Measurements from ENCODE around the gene CD19. TPM values are rescaled to one million over a fixed set of nuclear protein-coding genes. Genes with fewer than 3 reads are reported as not detected.
"Not testable (repeated sequence)": the region's sequence is repeated elsewhere in the genome, so short reads cannot be mapped to it uniquely, and the experiment has no call there.

The CD19 gene
- total RNA-seq, 2 donors from 2014 or later, result 0.46 to 0.51 TPM

GRCh38 chr16:28924399-28924761, 7.4 kb upstream of the CD19 start:
- no peaks in the 10 kb centered on the region for H3K27me3 ChIP-seq (replicated peaks; ENCODE audit: insufficient read depth)
- no peaks in the 10 kb centered on the region for H3K4me1 ChIP-seq (replicated peaks)
- peak; percentile 62 for TF ChIP-seq POLR2A (IDR thresholded peaks at IDR 0.05)
- peak in 2 of 4 experiments; percentile 58 to 64 for TF ChIP-seq CTCF (IDR thresholded peaks at IDR 0.05)
- TF ChIP-seq POLR2AphosphoS5 (IDR thresholded peaks at IDR 0.05), result no peak
- 7% methylated on average over 15 of the region's 15 CpGs for WGBS
- H3K36me3 ChIP-seq, result peaks cover 0 to under 1% of the 10 kb centered on the region in 2 donors
- H3K4me3 ChIP-seq, result peak overlapping the region; percentile 61 to 77
- DNase-seq (ENCODE audit: low spot score), result no peak
- intact Hi-C loops (cut with DNase I), result loop anchor here (5.0 kb wide), 1 partner anchor 42 kb away; no protein-coding TSS in a partner anchor
- H3K9me3 ChIP-seq, result no peaks in the 10 kb centered on the region
- peak overlapping the region; percentile 96 to 98 for H3K27ac ChIP-seq

- Histone ChIP-seq H3K4me3 (peak within 1 kb of the TSS; percentile 61 to 77), H3K27me3 (replicated peaks; ENCODE audit: insufficient read depth) (no peaks in the 10 kb centered on the region), H3K36me3 (no peaks in the 10 kb centered on the region), H3K9me3 (no peaks in the 10 kb centered on the region), H3K4me1 (replicated peaks) (no peaks in the 10 kb centered on the region), H3K27ac (peak within 1 kb of the TSS; percentile 96 to 98)
- TF ChIP-seq POLR2AphosphoS5 (IDR thresholded peaks at IDR 0.05) (peak; percentile 73), POLR2A (IDR thresholded peaks at IDR 0.05) (peak; percentile 40), CTCF (IDR thresholded peaks at IDR 0.05) (no peak)
- intact Hi-C loops (cut with DNase I), result loop anchor here (5.0 kb wide), 1 partner anchor 43 kb away; no protein-coding TSS in a partner anchor
- under 1% methylated on average over 55 of the region's 66 CpGs for WGBS
- peak; percentile 99 for DNase-seq (ENCODE audit: low spot score)
Observed at GRCh38 chr16:28924762-28925385, 6.9 kb upstream of the CD19 start, which contains the start of gene RABEP2. Gene RABEP2 (minus strand): TSS chr16:28925238. CDS start chr16:28925163, 75 bp downstream.

DNA sequence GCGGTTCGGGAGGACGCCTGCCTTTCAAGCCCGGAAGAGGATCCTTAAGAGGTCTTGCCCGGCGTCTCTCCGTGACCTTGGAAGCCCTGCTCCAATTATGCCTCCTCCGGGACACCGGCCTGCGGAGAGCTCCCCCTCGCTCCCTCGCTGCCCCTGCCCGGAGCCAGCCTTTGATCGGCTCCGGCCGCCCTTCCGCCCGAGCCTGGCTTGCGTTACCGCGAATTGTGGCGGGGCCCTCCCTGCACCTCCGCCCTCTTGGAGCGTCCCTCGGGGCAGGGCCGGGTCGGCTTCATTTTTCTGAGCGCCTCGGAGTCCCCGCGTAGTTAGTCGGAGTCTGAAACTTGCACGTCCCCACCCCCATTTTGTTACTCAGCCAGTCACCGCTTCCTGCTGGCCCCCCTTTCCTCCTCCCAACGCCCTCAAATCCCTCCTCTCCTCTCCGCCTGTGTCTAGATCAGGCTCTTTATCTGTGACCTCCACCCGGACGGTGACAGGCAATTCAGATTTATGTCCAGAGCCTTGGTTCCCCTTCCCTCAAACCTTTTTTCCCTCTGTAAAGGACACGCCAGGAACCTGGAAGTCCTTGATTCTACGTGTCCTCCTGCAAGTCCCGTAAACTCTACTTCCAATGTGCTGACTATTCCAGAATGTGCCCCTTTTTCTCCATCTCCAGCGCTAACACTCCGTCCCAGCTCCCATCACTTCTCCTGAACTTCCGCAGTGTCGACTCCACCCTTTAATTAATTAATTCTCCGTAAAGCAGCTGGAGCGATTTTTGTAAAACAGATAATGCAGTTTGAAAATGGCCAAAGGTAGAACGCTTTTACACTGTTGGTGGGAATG, 6.2 kb upstream of the CD19 start:
- H3K27ac ChIP-seq, result peak overlapping the region; percentile 96 to 98
- under 1% methylated on average over 36 of the region's 48 CpGs for WGBS
- H3K36me3 ChIP-seq, result no peaks in the 10 kb centered on the region
- H3K27me3 ChIP-seq (replicated peaks; ENCODE audit: insufficient read depth), result no peaks in the 10 kb centered on the region
- DNase-seq (ENCODE audit: low spot score), result peak; percentile 62
- peak overlapping the region; percentile 61 to 77 for H3K4me3 ChIP-seq
- no peaks in the 10 kb centered on the region for H3K4me1 ChIP-seq (replicated peaks)
- peak; percentile 30 for TF ChIP-seq POLR2AphosphoS5 (IDR thresholded peaks at IDR 0.05)
- peak in 1 of 4 experiments; percentile 8 for TF ChIP-seq CTCF (IDR thresholded peaks at IDR 0.05)
- TF ChIP-seq POLR2A (IDR thresholded peaks at IDR 0.05), result no peak
- H3K9me3 ChIP-seq, result no peaks in the 10 kb centered on the region
- intact Hi-C loops (cut with DNase I), result no loop called here

DNA sequence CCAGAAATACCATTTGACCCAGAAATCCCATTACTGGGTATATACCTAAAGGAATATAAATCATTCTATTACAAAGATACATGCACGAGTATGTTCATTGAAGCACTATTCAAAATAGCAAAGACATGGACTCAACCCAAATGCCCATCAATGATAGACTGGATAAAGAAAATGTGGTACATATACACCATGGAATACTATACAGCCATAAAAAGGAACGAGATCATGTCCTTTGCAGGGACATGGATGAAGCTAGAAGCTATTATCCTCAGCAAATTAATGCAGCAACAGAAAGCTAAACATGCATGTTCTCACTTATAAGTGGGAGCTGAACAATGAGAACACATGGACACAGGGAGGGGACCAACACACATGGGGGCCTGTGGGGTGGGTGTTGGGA, 5.5 kb upstream of the CD19 start:
- peak overlapping the region; percentile 96 to 98 for H3K27ac ChIP-seq
- 78% methylated on average over 2 of the region's 2 CpGs for WGBS
- DNase-seq (ENCODE audit: low spot score); H3K9me3 ChIP-seq; H3K36me3 ChIP-seq; H3K4me1 ChIP-seq (replicated peaks); intact Hi-C loops (cut with DNase I); H3K27me3 ChIP-seq (replicated peaks; ENCODE audit: insufficient read depth); H3K4me3 ChIP-seq: not testable (repeated sequence)

DNA sequence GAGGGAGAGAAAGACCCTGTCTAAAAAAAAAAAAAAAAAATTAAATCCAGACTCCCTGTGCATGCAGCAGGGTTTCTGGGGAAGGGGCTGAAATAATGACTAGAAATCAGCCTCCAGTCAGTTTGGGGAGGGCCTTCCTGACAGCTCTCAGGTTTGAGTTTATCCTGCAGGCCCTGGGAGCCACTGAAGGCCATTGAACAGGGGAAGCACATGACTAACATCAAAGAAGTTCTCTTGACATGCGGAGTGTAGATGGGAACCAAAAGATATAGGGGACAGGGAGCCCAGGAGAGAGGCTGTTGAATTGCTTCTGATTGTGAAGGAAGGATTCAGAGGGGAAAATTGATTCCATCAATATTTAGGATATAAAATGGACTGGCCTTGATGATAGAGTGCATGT, 4.0 kb upstream of the CD19 start:
- H3K36me3 ChIP-seq, result no peaks in the 10 kb centered on the region
- no peaks in the 10 kb centered on the region for H3K4me1 ChIP-seq (replicated peaks)
- H3K27me3 ChIP-seq (replicated peaks; ENCODE audit: insufficient read depth), result no peaks in the 10 kb centered on the region
- DNase-seq (ENCODE audit: low spot score), result no peak
- TF ChIP-seq CTCF (IDR thresholded peaks at IDR 0.05), result no peak
- no peak for TF ChIP-seq POLR2A (IDR thresholded peaks at IDR 0.05)
- TF ChIP-seq POLR2AphosphoS5 (IDR thresholded peaks at IDR 0.05), result no peak
- no peak overlapping the region for H3K4me3 ChIP-seq
- 89% methylated on average over 1 of the region's 1 CpG for WGBS
- no peak overlapping the region for H3K27ac ChIP-seq
- intact Hi-C loops (cut with DNase I), result no loop called here
- H3K9me3 ChIP-seq, result no peaks in the 10 kb centered on the region
